Activated CD8-positive, alpha-beta T cell treated with anti-CD3 and anti-CD28 coated beads for 36 hours (primary cell): ENCODE results near the gene EXOC4. TPM values are rescaled to one million over a fixed set of nuclear protein-coding genes. Genes with fewer than 3 reads are reported as not detected.

ENCODE experiments used
- ATAC-seq: fragments of 200-7000 bp; cut with Tn5 transposase; one replicate; pipeline ENCODE4 v1.10.0; 2021; ENCODE audit warnings: mild to moderate bottlenecking, moderate library complexity
- CTCF ChIA-PET: fragments of 350-600 bp; sonication (Branson Sonifier 250); formaldehyde crosslinking; loops from one replicate; lab custom pipeline; 2021; ENCODE audit warnings: antibody characterized with exemption; lab: Charles Lee
- POLR2A ChIA-PET: fragments of 350-600 bp; sonication (Branson Sonifier 250); formaldehyde crosslinking; loops from one replicate; lab custom pipeline; 2021; ENCODE audit warnings: antibody characterized with exemption; lab: Charles Lee
- DNase-seq: peaks from one replicate; pipeline ENCODE4 v3.0.0-alpha.2; 2020
- H3K27ac Mint-ChIP-seq: one replicate; pipeline ENCODE4 v1.8.0; 2021; ENCODE audit warnings: mild to moderate bottlenecking, mixed read lengths
- H3K27me3 Mint-ChIP-seq: one replicate; pipeline ENCODE4 v1.8.0; 2021; ENCODE audit warnings: mixed read lengths
- H3K36me3 Mint-ChIP-seq: one replicate; pipeline ENCODE4 v1.8.0; 2021; ENCODE audit warnings: low read depth, mixed read lengths
- H3K4me1 Mint-ChIP-seq: one replicate; pipeline ENCODE4 v1.8.0; 2021; ENCODE audit warnings: low read depth, mixed read lengths
- H3K4me3 Mint-ChIP-seq: one replicate; pipeline ENCODE4 v1.8.0; 2021; ENCODE audit warnings: mild to moderate bottlenecking, moderate library complexity, mixed read lengths
- H3K9me3 Mint-ChIP-seq: one replicate; pipeline ENCODE4 v1.8.0; 2021; ENCODE audit warnings: mixed read lengths
- intact Hi-C: fragments of 100-400 bp; cut with micrococcal nuclease; formaldehyde crosslinking; loops from one replicate; pipeline ENCODE4 v1.10.0; 2022
- total RNA-seq, 2 experiments: library from RNA; stranded (reverse); gene quantifications; one replicate each; pipeline ENCODE4 v1.2.3, GENCODE V29; 2021
- TF ChIP-seq, protein P1 (sequence below): fragments of 200-600 bp; IDR thresholded peaks from one replicate; pipeline ENCODE4 v1.8.0; 2022; ENCODE audit warnings: antibody characterized with exemption, mild to moderate bottlenecking

Gene EXOC4
- total RNA-seq, 2 experiments from 2014 or later = 54.1 to 61.7 TPM

DNA sequence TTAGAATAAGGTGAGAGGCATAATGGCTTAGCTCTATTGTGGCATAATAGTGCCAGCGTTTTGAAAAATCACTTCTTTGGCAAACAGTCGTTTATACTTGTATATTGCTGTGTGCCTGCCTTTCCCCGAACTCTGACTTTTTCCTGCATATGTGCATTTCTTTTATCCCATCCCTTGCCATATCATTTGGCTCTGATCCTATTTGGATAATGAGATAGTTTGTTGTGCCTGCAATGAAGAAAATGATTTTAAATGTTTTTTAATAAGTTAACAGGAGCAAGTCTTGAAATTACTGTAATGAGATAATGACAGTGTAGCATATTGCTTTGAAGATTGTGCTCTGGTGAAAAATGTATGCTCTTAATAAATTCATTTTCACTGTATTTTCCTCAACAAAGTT is 586.2 kb downstream of the EXOC4 start:
- Mint-ChIP-seq H3K4me3 (no peak overlapping the region), H3K9me3 (no peaks in the 10 kb centered on the region), H3K36me3 (peaks cover 4% of the 10 kb centered on the region), H3K27me3 (no peaks in the 10 kb centered on the region), H3K27ac (no peak overlapping the region), H3K4me1 (peaks cover 2% of the 10 kb centered on the region)
- intact Hi-C loops = no loop called here
- POLR2A ChIA-PET = no interaction called here
- TF ChIP-seq, protein P1, sequence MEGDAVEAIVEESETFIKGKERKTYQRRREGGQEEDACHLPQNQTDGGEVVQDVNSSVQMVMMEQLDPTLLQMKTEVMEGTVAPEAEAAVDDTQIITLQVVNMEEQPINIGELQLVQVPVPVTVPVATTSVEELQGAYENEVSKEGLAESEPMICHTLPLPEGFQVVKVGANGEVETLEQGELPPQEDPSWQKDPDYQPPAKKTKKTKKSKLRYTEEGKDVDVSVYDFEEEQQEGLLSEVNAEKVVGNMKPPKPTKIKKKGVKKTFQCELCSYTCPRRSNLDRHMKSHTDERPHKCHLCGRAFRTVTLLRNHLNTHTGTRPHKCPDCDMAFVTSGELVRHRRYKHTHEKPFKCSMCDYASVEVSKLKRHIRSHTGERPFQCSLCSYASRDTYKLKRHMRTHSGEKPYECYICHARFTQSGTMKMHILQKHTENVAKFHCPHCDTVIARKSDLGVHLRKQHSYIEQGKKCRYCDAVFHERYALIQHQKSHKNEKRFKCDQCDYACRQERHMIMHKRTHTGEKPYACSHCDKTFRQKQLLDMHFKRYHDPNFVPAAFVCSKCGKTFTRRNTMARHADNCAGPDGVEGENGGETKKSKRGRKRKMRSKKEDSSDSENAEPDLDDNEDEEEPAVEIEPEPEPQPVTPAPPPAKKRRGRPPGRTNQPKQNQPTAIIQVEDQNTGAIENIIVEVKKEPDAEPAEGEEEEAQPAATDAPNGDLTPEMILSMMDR = no peak
- no peak for DNase-seq
- CTCF ChIA-PET = no interaction called here
- ATAC-seq = no peak

DNA sequence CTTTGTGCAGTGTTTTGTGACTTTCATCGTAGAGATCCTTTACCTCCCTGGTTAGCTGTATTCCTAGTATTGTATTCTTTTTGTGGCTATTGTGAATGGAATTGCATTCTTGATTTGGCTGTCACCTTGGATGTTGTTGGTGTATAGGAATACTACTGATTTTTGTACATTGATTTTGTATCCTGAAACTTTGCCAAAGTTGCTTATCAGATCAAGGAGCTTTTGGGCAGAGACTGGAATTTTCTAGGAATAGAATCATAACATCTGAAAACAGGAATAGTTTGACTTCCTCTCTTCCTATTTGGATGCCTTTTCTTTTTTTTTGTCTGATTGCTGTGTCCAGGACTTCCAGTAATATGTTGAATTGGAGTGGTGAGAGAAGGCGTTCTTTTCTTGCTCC is 590.5 kb downstream of the EXOC4 start:
- H3K4me3 Mint-ChIP-seq = no peak overlapping the region
- CTCF ChIA-PET = interaction anchor here (3.3 kb wide), 1 partner anchor 11 kb away, joined by 12 read pairs; no protein-coding TSS in a partner anchor
- peaks cover 6% of the 10 kb centered on the region for H3K36me3 Mint-ChIP-seq
- DNase-seq = no peak
- TF ChIP-seq, protein P1 = no peak
- no peaks in the 10 kb centered on the region for H3K27me3 Mint-ChIP-seq
- H3K4me1 Mint-ChIP-seq = peaks cover 5% of the 10 kb centered on the region
- no peaks in the 10 kb centered on the region for H3K9me3 Mint-ChIP-seq
- no peak overlapping the region for H3K27ac Mint-ChIP-seq
- POLR2A ChIA-PET = no interaction called here
- no peak for ATAC-seq
- intact Hi-C loops = no loop called here

DNA sequence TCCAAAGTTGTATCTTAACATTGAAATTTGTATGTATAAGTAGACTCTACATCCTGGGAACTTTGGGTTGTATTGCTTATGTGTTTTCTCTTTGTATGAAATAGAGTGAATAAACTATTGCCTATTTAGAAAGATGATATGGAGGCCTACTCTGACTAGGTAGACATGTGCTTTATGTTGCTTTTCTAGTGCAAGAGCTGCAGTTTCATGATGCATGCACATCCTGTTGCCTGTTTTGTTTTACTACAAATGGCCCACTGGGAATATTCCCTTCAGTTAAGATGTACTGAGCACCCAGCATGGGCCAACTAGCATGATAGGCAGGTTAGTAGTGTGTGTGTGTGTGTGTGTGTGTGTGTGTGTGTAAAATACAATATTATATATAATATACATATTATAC is 592.1 kb downstream of the EXOC4 start:
- H3K4me3 Mint-ChIP-seq = no peak overlapping the region
- TF ChIP-seq, protein P1 = no peak
- ATAC-seq (no peak), DNase-seq (no peak)
- H3K36me3 Mint-ChIP-seq = peaks cover 6% of the 10 kb centered on the region
- H3K4me1 Mint-ChIP-seq = peaks cover 5% of the 10 kb centered on the region
- ChIA-PET CTCF (interaction anchor here (3.3 kb wide), 1 partner anchor 10 kb away, joined by 12 read pairs; no protein-coding TSS in a partner anchor), POLR2A (no interaction called here)
- H3K27ac Mint-ChIP-seq = no peak overlapping the region
- intact Hi-C loops = no loop called here
- H3K9me3 Mint-ChIP-seq = no peaks in the 10 kb centered on the region
- H3K27me3 Mint-ChIP-seq = no peaks in the 10 kb centered on the region

DNA sequence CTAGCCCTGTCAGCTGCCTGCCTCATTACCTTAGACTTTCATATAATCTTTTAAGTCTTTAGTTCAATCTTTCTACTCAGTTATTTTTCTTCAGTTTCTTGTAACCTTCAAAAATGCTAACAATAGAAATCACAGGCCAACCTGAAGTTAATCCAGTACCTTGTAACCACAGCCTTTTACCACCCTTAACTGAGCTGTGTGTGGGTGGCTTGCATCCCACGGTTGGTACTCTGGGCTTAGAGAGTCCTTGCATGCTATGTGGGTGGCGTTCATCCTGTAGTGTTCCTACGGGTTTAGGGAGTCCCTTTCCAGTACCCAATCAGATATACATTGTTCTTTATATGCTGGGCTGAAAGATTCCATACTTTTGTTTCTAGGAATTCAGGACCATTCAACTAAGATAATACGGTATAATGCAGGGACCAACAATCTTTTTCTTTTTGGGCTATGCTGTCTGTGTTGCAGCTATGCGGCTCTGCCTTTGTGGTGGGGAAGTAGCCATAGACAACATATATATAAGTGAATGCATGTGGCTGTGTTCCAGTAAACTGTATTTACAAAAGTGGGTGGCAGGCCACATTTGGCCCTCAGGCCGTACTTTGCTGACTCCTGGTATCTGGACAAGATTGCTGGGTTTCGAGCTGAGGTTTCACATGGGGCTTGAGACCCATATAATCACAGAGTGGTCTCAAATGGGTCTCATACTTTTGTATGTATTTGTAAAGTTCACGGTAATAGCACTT is 593.5 kb downstream of the EXOC4 start:
- TF ChIP-seq, protein P1 = no peak
- Mint-ChIP-seq H3K27ac (no peak overlapping the region), H3K4me1 (peaks cover 5% of the 10 kb centered on the region), H3K27me3 (no peaks in the 10 kb centered on the region), H3K9me3 (no peaks in the 10 kb centered on the region), H3K4me3 (no peak overlapping the region), H3K36me3 (peaks cover 4% of the 10 kb centered on the region)
- ATAC-seq (no peak), DNase-seq (no peak)
- intact Hi-C loops = no loop called here
- POLR2A ChIA-PET = no interaction called here
- CTCF ChIA-PET = interaction anchor here (1.0 to 3.3 kb wide), 2 partner anchors 8 to 294 kb away, joined by 3 to 12 read pairs; no protein-coding TSS in a partner anchor

DNA sequence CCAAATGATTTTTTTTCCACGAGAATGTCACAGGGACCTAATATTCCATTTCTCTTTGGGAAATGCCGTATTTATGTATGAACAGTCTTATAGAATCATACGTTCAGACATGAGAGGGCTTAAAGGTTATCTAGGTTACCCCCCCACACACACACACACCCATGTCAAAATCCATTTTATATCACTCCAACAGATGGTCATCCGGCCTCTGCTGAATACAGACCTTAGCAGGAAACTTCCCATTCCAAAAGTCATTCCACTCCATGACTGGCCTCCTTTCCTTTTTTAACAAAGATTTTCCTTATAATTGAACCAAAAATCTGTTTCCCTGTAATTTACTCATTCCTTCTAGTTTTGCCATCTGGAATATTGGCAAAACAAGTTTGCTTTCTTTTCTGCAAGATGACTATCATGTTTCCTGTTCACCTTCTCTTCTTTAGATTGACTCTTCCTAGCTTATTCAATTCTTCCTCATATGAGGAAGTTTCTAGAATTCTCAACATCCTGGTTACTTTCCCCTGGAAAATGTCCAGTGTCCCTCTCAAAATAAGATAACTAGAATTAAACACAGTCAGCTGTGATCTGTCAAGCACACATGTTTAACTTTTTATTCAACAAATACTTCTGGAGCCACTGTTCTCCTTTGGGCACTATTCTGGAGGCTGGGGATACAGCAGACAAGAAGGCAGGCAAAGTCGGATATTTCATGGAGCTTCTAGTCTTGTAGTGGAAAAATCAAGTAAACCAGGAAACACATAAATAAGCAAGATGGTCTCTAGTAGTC is 597.8 kb downstream of the EXOC4 start:
- intact Hi-C loops = no loop called here
- no peak for DNase-seq
- TF ChIP-seq, protein P1 = no peak
- no peaks in the 10 kb centered on the region for H3K9me3 Mint-ChIP-seq
- H3K27me3 Mint-ChIP-seq = no peaks in the 10 kb centered on the region
- ATAC-seq = no peak
- peaks cover 5% of the 10 kb centered on the region for H3K4me1 Mint-ChIP-seq
- POLR2A ChIA-PET = interaction anchor here (0.8 kb wide), 1 partner anchor 993 kb away, joined by 3 read pairs; no protein-coding TSS in a partner anchor
- H3K4me3 Mint-ChIP-seq = no peak overlapping the region
- no peaks in the 10 kb centered on the region for H3K36me3 Mint-ChIP-seq
- CTCF ChIA-PET = no interaction called here
- H3K27ac Mint-ChIP-seq = no peak overlapping the region
